H1 (cell line): ENCODE measurements around the gene SLITRK5. TPM values are rescaled to one million over a fixed set of nuclear protein-coding genes. Genes with fewer than 3 reads are reported as not detected.

Experiments used
- CTCF ChIA-PET: fragments of 300-600 bp; sonication (Branson Sonifier 250); formaldehyde crosslinking; loops from one replicate; lab custom pipeline; 2021; ENCODE audit not compliant: partially characterized antibody; lab: Charles Lee
- POLR2A ChIA-PET: fragments of 300-600 bp; sonication (Branson Sonifier 250); formaldehyde crosslinking; loops from one replicate; lab custom pipeline; 2021; ENCODE audit warnings: inconsistent platforms; ENCODE audit not compliant: partially characterized antibody; lab: Charles Lee
- DNase-seq, 2 experiments: peaks; one replicate each; pipeline versions ENCODE4 v3.0.0 to v3.0.0-alpha.2; 2010 to 2022; ENCODE audit warnings: low spot score in 2 of 2, low read depth in 1 of 2, mixed read lengths in 1 of 2
- FAIRE-seq: peaks from 2 replicates; lab custom pipeline; 2011; peaks lifted over from hg19 to GRCh38; lab: Jason Lieb, UNC
- H2AFZ ChIP-seq: 2 replicates; pipeline ENCODE4 v1.8.1; 2012; ENCODE audit warnings: low read length, inconsistent platforms
- H2AK5ac ChIP-seq: 2 replicates; pipeline ENCODE4 v1.6.1; 2013; ENCODE audit warnings: low read depth, low read length
- H2BK120ac ChIP-seq: replicated peaks from 2 replicates; pipeline ENCODE3; 2013; ENCODE audit warnings: low read depth, low read length, inconsistent platforms
- H2BK12ac ChIP-seq: 2 replicates; pipeline ENCODE4 v1.6.1; 2013; ENCODE audit warnings: low read depth, low read length
- H2BK15ac ChIP-seq: 2 replicates; pipeline ENCODE4 v1.6.1; 2013; ENCODE audit warnings: low read length
- H2BK20ac ChIP-seq: 2 replicates; pipeline ENCODE4 v1.6.1; 2013; ENCODE audit warnings: low read length
- H2BK5ac ChIP-seq: 2 replicates; pipeline ENCODE4 v1.6.1; 2013; ENCODE audit warnings: low read depth, low read length
- H3K14ac ChIP-seq: 2 replicates; pipeline ENCODE4 v1.6.1; 2013; ENCODE audit warnings: inconsistent platforms; ENCODE audit not compliant: insufficient read length
- H3K18ac ChIP-seq: 2 replicates; pipeline ENCODE4 v1.6.1; 2013; ENCODE audit warnings: low read length; ENCODE audit errors: extremely low read depth
- H3K23ac ChIP-seq: 2 replicates; pipeline ENCODE4 v1.6.1; 2013; ENCODE audit warnings: inconsistent platforms; ENCODE audit not compliant: insufficient read length
- H3K23me2 ChIP-seq: 2 replicates; pipeline ENCODE4 v1.6.1; 2013; ENCODE audit warnings: low read depth, low read length
- H3K27ac ChIP-seq: 2 replicates; pipeline ENCODE4 v1.6.1; 2011; ENCODE audit warnings: low read depth, low read length, inconsistent platforms
- H3K27me3 ChIP-seq, 4 experiments: replicated peaks in 1 of 4; 1 replicate in 1 of 4; 2 replicates in 3 of 4; pipeline versions ENCODE4 v1.6.1 to v1.8.1; 2011 to 2013; ENCODE audit warnings: low read length in 3 of 4, mild to moderate bottlenecking in 3 of 4, inconsistent platforms in 2 of 4, mixed read lengths in 2 of 4, moderate library complexity in 1 of 4; ENCODE audit not compliant: control insufficient read depth in 3 of 4, insufficient read depth in 3 of 4; ENCODE audit errors: extremely low read depth in 1 of 4
- H3K36me3 ChIP-seq, 4 experiments: 2 replicates each; pipeline versions ENCODE4 v1.6.1 to v1.8.1; 2011 to 2013; ENCODE audit warnings: mild to moderate bottlenecking in 4 of 4, low read length in 3 of 4, moderate library complexity in 2 of 4, control low read depth in 1 of 4, inconsistent platforms in 1 of 4; ENCODE audit not compliant: insufficient read depth in 4 of 4, control insufficient read depth in 2 of 4
- H3K4ac ChIP-seq: replicated peaks from 2 replicates; pipeline ENCODE3; 2013; ENCODE audit warnings: low read length, low read depth, mixed read lengths, inconsistent platforms; ENCODE audit not compliant: insufficient read length
- H3K4me1 ChIP-seq, 4 experiments: replicated peaks in 1 of 4; 1 replicate in 1 of 4; 2 replicates in 3 of 4; pipeline versions ENCODE4 v1.6.1 to v1.8.1; 2011 to 2013; ENCODE audit warnings: low read length in 3 of 4, inconsistent platforms in 2 of 4, mixed read lengths in 1 of 4; ENCODE audit not compliant: insufficient read depth in 4 of 4, control insufficient read depth in 3 of 4
- H3K4me2 ChIP-seq, 2 experiments: 2 replicates each; pipeline versions ENCODE4 v1.6.1 to v1.8.1; 2011 to 2013; ENCODE audit warnings: low read depth in 2 of 2, low read length in 2 of 2, control low read depth in 1 of 2, inconsistent platforms in 1 of 2, mild to moderate bottlenecking in 1 of 2; ENCODE audit not compliant: insufficient read depth in 1 of 2
- H3K4me3 ChIP-seq, 4 experiments: fragments of 200-600, 300-600 bp in 1 of 4; sonication (generic), shearing (Covaris generic), sonication (Bioruptor Twin) in 1 of 4; 2 replicates each; pipeline versions ENCODE4 v1.5.1 to v1.8.1; 2011 to 2016; ENCODE audit warnings: low read length in 4 of 4, low read depth in 3 of 4, control low read depth in 2 of 4, inconsistent platforms in 2 of 4, mild to moderate bottlenecking in 2 of 4, mixed read lengths in 1 of 4, moderate library complexity in 1 of 4; ENCODE audit not compliant: insufficient read depth in 2 of 4; ENCODE audit errors: extremely low read depth in 1 of 4
- H3K56ac ChIP-seq: replicated peaks from 2 replicates; pipeline ENCODE3; 2013; ENCODE audit warnings: low read depth, mild to moderate bottlenecking, mixed read lengths, low read length, inconsistent platforms; ENCODE audit not compliant: insufficient read length
- H3K79me1 ChIP-seq: 2 replicates; pipeline ENCODE4 v1.6.1; 2013; ENCODE audit warnings: low read depth, low read length, control low read depth
- H3K79me2 ChIP-seq, 2 experiments: 2 replicates each; pipeline versions ENCODE4 v1.6.1 to v1.8.1; 2012 to 2013; ENCODE audit warnings: low read length in 2 of 2, mild to moderate bottlenecking in 2 of 2, inconsistent platforms in 1 of 2; ENCODE audit not compliant: insufficient read depth in 2 of 2, control insufficient read depth in 1 of 2
- H3K9ac ChIP-seq, 4 experiments: replicated peaks in 1 of 4; 1 replicate in 1 of 4; 2 replicates in 3 of 4; pipeline versions ENCODE4 v1.6.1 to v1.8.1; 2011 to 2013; ENCODE audit warnings: low read depth in 3 of 4, low read length in 3 of 4, control low read depth in 2 of 4, mild to moderate bottlenecking in 2 of 4, moderate library complexity in 2 of 4, inconsistent platforms in 1 of 4; ENCODE audit errors: extremely low read depth in 1 of 4
- H3K9me3 ChIP-seq, 2 experiments: 2 replicates each; pipeline versions ENCODE4 v1.6.1 to v1.8.1; 2012 to 2013; ENCODE audit warnings: mild to moderate bottlenecking in 2 of 2, moderate library complexity in 2 of 2, control low read depth in 1 of 2, inconsistent platforms in 1 of 2, low read depth in 1 of 2, low read length in 1 of 2, mixed read lengths in 1 of 2; ENCODE audit not compliant: insufficient read depth in 2 of 2
- H4K20me1 ChIP-seq, 2 experiments: replicated peaks in 1 of 2; 2 replicates each; pipeline versions ENCODE3 to v1.8.1; 2011 to 2013; ENCODE audit warnings: inconsistent platforms in 2 of 2, low read length in 2 of 2, mild to moderate bottlenecking in 1 of 2; ENCODE audit not compliant: insufficient read depth in 2 of 2, control insufficient read depth in 1 of 2
- H4K5ac ChIP-seq: 2 replicates; pipeline ENCODE4 v1.6.1; 2013; ENCODE audit warnings: low read length, low read depth, mixed read lengths, inconsistent platforms; ENCODE audit not compliant: insufficient read length
- H4K8ac ChIP-seq: 2 replicates; pipeline ENCODE4 v1.8.0; 2013; ENCODE audit warnings: mild to moderate bottlenecking, moderate library complexity, low read length, inconsistent platforms; ENCODE audit not compliant: insufficient read depth; ENCODE audit errors: extremely low read depth
- H4K91ac ChIP-seq: replicated peaks from 2 replicates; pipeline ENCODE3; 2013; ENCODE audit warnings: low read length, mixed read lengths, inconsistent platforms; ENCODE audit not compliant: insufficient read length
- CEBPB ChIP-seq: IDR thresholded peaks from 2 replicates; pipeline ENCODE4 v1.6.1; 2012; ENCODE audit warnings: low read depth, low read length
- CTCF ChIP-seq, 3 experiments: IDR thresholded peaks; 1 replicate in 2 of 3; 2 replicates in 1 of 3; pipeline versions ENCODE4 v1.5.1 to v1.6.1; 2011; ENCODE audit warnings: low read length in 3 of 3, mild to moderate bottlenecking in 3 of 3, inconsistent platforms in 2 of 3, low read depth in 1 of 3, moderate library complexity in 1 of 3; ENCODE audit not compliant: insufficient read depth in 1 of 3; ENCODE audit errors: control extremely low read depth in 1 of 3
- GTF2F1 ChIP-seq: IDR thresholded peaks from 2 replicates; pipeline ENCODE4 v1.6.1; 2012; ENCODE audit warnings: low read depth, low read length, improper control_type of control experiment, borderline replicate concordance
- HDAC2 ChIP-seq, 2 experiments: fragments of 300-600 bp in 1 of 2; sonication (generic) in 1 of 2; IDR thresholded peaks; 2 replicates each; pipeline ENCODE4 v1.6.1; 2011 to 2012; ENCODE audit warnings: low read depth in 2 of 2, low read length in 2 of 2, mild to moderate bottlenecking in 2 of 2, moderate library complexity in 2 of 2, borderline replicate concordance in 1 of 2, inconsistent platforms in 1 of 2
- JUND ChIP-seq: IDR thresholded peaks from 2 replicates; pipeline ENCODE4 v1.6.1; 2011; ENCODE audit warnings: mild to moderate bottlenecking, improper control_type of control experiment, low read length
- SRF ChIP-seq: IDR thresholded peaks from 2 replicates; pipeline ENCODE4 v1.6.1; 2011; ENCODE audit warnings: mild to moderate bottlenecking, low read depth, low read length, moderate library complexity
- WGBS, 2 experiments: shearing (Covaris generic) in 1 of 2; methylation state at CpG; one replicate each; pipeline versions ENCODE4 v1.1.6 to v1.1.7; 2013 to 2015; ENCODE audit warnings: low lambda C conversion rate in 2 of 2, mixed read lengths in 2 of 2, inconsistent platforms in 1 of 2, low coverage in 1 of 2, missing lambda C conversion rate in 1 of 2; ENCODE audit not compliant: insufficient replicate concordance in 2 of 2, insufficient coverage in 1 of 2, insufficient read length in 1 of 2; ENCODE audit errors: extremely low coverage in 1 of 2, missing lambda C conversion rate in 1 of 2; 5-methylcytosine and 5-hydroxymethylcytosine counted together
- polyA plus RNA-seq, 7 experiments: library from polyadenylated mRNA; depleted of rRNA in 3 of 7; stranded (reverse) in 5 of 7; unstranded in 2 of 7; fragments of >200 nt in 5 of 7; fragments of 200-250 nt in 2 of 7; gene quantifications; 1 replicate in 5 of 7; 2 replicates in 1 of 7; 4 replicates in 1 of 7; pipeline versions ENCODE4 v1.2.1 to v1.2.3, GENCODE V29; 2011 to 2013; ENCODE audit warnings: missing spikeins in 2 of 7, mixed read lengths in 2 of 7
- total RNA-seq: library from RNA; stranded (reverse); fragmentation: NEBNext Ultra II Directional; extraction: Animal tissue kit (Norgen Biotek cat#: 25700); gene quantifications from 2 replicates; pipeline ENCODE4 v1.2.1, GENCODE V29; 2021

Gene SLITRK5
- total and polyA plus RNA-seq, 2 of the 8 experiments (the other 6 are each of a cell fraction or from before 2014, with no cell fraction given), result 0.27 to 1.1 TPM

- Histone ChIP-seq H3K23ac (no peak overlapping the region), H2AK5ac (no peak overlapping the region), H3K23me2 (no peaks in the 10 kb centered on the region), H3K36me3 (no peaks in the 10 kb centered on the region), H3K27ac (no peak overlapping the region), H2AFZ (no peak overlapping the region), H4K20me1 (no peaks in the 10 kb centered on the region), H3K18ac (no peak overlapping the region), H2BK20ac (no peak overlapping the region), H3K9ac (no peak overlapping the region), H2BK5ac (no peak overlapping the region), H2BK12ac (no peak overlapping the region), H3K4ac (no peak overlapping the region), H2BK120ac (no peak overlapping the region), H3K4me2 (no peak overlapping the region), H3K9me3 (no peaks in the 10 kb centered on the region), H4K5ac (no peak overlapping the region), H3K14ac (no peak overlapping the region), H3K79me2 (no peaks in the 10 kb centered on the region), H3K79me1 (no peaks in the 10 kb centered on the region), H4K8ac (no peak overlapping the region), H2BK15ac (no peak overlapping the region), H3K4me3 (no peak overlapping the region), H4K91ac (no peak overlapping the region), H3K4me1 (peaks cover 0 to 3% (median 0%) of the 10 kb centered on the region in 4 experiments; a peak in 1 of 7 replicates), H3K56ac (no peak overlapping the region), H3K27me3 (no peaks in the 10 kb centered on the region)
- ChIA-PET POLR2A (no interaction called here), CTCF (interaction anchor here (1.5 kb wide), 1 partner anchor 13 kb away, joined by 3 read pairs; no protein-coding TSS in a partner anchor)
- no peak for TF ChIP-seq SRF
- TF ChIP-seq GTF2F1, result no peak
- TF ChIP-seq JUND, result no peak
- TF ChIP-seq CTCF (IDR thresholded peaks at IDR 0.05; ENCODE audit: control extremely low read depth in 1 of 3, insufficient read depth in 1 of 3, low read depth in 1 of 3, low read length in 3 of 3), result no peak
- TF ChIP-seq HDAC2 (IDR thresholded peaks at IDR 0.05; ENCODE audit: borderline replicate concordance in 1 of 2, low read depth in 2 of 2, low read length in 2 of 2), result no peak
- no peak for TF ChIP-seq CEBPB
- 90% methylated on average over 3 of the region's 3 CpGs; no CpG with 5 or more reads in 1 of the 2 experiments for WGBS, 2 experiments
- DNase-seq, result no peak
- FAIRE-seq, result no peak
Observed at GRCh38 chr13:87661471-87661870, 9.7 kb upstream of the SLITRK5 start.
